K562 (cell line): ENCODE data around the gene WDR47. TPM values are rescaled to one million over a fixed set of nuclear protein-coding genes. Genes with fewer than 3 reads are reported as not detected.

Source experiments
- ATAC-seq: fragments of 200-7000 bp; cut with Tn5 transposase; 3 replicates; pipeline ENCODE4 v1.9.1; 2020; ENCODE audit warnings: moderate library complexity
- BruUV-seq: library from RNA; stranded (reverse); fragments of 400-500 nt; replicated peaks from 2 replicates; lab custom pipeline; 2021; lab: Mats Ljungman, UMichigan
- CTCF ChIA-PET: fragments of 300-600 bp; formaldehyde crosslinking; extraction: SDS; loops from one replicate; lab custom pipeline; 2021; ENCODE audit warnings: low intra/inter-chr PET ratio; lab: Yijun Ruan, JAX
- POLR2A ChIA-PET: fragments of 300-600, 350-650 bp; sonication (Branson Sonifier 250); formaldehyde crosslinking; extraction: SDS; loops from one replicate; lab custom pipeline; 2021; ENCODE audit warnings: antibody characterized with exemption, inconsistent platforms; lab: Yijun Ruan, JAX
- DNase-seq, 4 experiments: peaks; one replicate each; pipeline versions ENCODE4 v3.0.0 to v3.0.0-alpha.2; 2011 to 2018; ENCODE audit warnings: low spot score in 3 of 4, mixed read lengths in 3 of 4; ENCODE audit errors: extremely low read depth in 1 of 4
- FAIRE-seq: peaks from 2 replicates; lab custom pipeline; 2011; peaks lifted over from hg19 to GRCh38; lab: Jason Lieb, UNC
- H2AFZ ChIP-seq: 2 replicates; pipeline ENCODE4 v1.6.0; 2011; ENCODE audit warnings: low read depth, low read length, control low read depth, inconsistent platforms
- H3K27ac ChIP-seq: fragments of 200-600 bp; 3 replicates; pipeline ENCODE4 v1.8.0; 2011; ENCODE audit warnings: low read depth, mild to moderate bottlenecking, control low read depth, inconsistent platforms, low read length, moderate library complexity, mixed read lengths; ENCODE audit errors: extremely low read depth
- H3K27me3 ChIP-seq, 2 experiments: fragments of 300-600 bp in 1 of 2; 2 replicates in 1 of 2; 3 replicates in 1 of 2; pipeline versions ENCODE4 v1.6.0 to v1.8.0; 2011; ENCODE audit warnings: inconsistent platforms in 2 of 2, low read length in 2 of 2, mild to moderate bottlenecking in 1 of 2, mixed read lengths in 1 of 2, moderate library complexity in 1 of 2; ENCODE audit not compliant: control insufficient read depth in 2 of 2, insufficient read depth in 2 of 2
- H3K36me3 ChIP-seq: fragments of 300-600 bp; 3 replicates; pipeline ENCODE4 v1.8.0; 2011; ENCODE audit warnings: mild to moderate bottlenecking, low read length, inconsistent platforms; ENCODE audit not compliant: control insufficient read depth, insufficient read depth
- H3K4me1 ChIP-seq, 2 experiments: fragments of 200-600 bp in 1 of 2; replicated peaks in 1 of 2; 2 replicates in 1 of 2; 3 replicates in 1 of 2; pipeline versions ENCODE4 v1.5.1 to v1.8.0; 2011; ENCODE audit warnings: inconsistent platforms in 2 of 2, low read length in 2 of 2, mild to moderate bottlenecking in 1 of 2, mixed read lengths in 1 of 2, moderate library complexity in 1 of 2; ENCODE audit not compliant: control insufficient read depth in 2 of 2, insufficient read depth in 2 of 2
- H3K4me2 ChIP-seq: 2 replicates; pipeline ENCODE4 v1.6.1; 2011; ENCODE audit warnings: low read length, control low read depth, inconsistent platforms, mixed read lengths; ENCODE audit not compliant: insufficient read depth
- H3K4me3 ChIP-seq: fragments of 200-600 bp; sonication (generic), shearing (Covaris generic); 2 replicates; pipeline ENCODE4 v1.5.1; 2016; ENCODE audit warnings: control low read depth, inconsistent platforms
- H3K79me2 ChIP-seq: fragments of 200-600 bp; 3 replicates; pipeline ENCODE4 v1.8.0; 2011; ENCODE audit warnings: low read length, inconsistent platforms; ENCODE audit not compliant: control insufficient read depth, insufficient read depth
- H3K9ac ChIP-seq, 2 experiments: 2 replicates each; pipeline versions ENCODE4 v1.6.0 to v1.6.1; 2011; ENCODE audit warnings: low read depth in 2 of 2, low read length in 2 of 2, control low read depth in 1 of 2, inconsistent platforms in 1 of 2, mild to moderate bottlenecking in 1 of 2, mixed read lengths in 1 of 2; ENCODE audit not compliant: insufficient read depth in 1 of 2
- H3K9me1 ChIP-seq: one replicate; pipeline ENCODE4 v1.6.0; 2011; ENCODE audit warnings: inconsistent platforms, mild to moderate bottlenecking, low read length, moderate library complexity; ENCODE audit not compliant: control insufficient read depth, insufficient read depth
- H3K9me3 ChIP-seq: replicated peaks from 2 replicates; pipeline ENCODE4 v1.5.1; 2011; ENCODE audit warnings: low read depth, low read length, inconsistent platforms; ENCODE audit not compliant: control insufficient read depth, insufficient read depth
- H4K20me1 ChIP-seq: replicated peaks from 2 replicates; pipeline ENCODE4 v1.6.1; 2011; ENCODE audit warnings: low read length, inconsistent platforms, mixed read lengths; ENCODE audit not compliant: control insufficient read depth, insufficient read depth
- BCLAF1 ChIP-seq, 2 experiments: fragments of 450-650 bp in 1 of 2; IDR thresholded peaks; 2 replicates each; pipeline ENCODE4 v1.6.1; 2011 to 2017; ENCODE audit warnings: low read depth in 2 of 2, antibody characterized with exemption in 1 of 2, borderline replicate concordance in 1 of 2, low read length in 1 of 2, mild to moderate bottlenecking in 1 of 2, mixed read lengths in 1 of 2; ENCODE audit not compliant: control insufficient read depth in 1 of 2
- CLOCK ChIP-seq: fragments of 250-450 bp; sonication (Bioruptor Pico); IDR thresholded peaks from 2 replicates; pipeline ENCODE4 v1.4.0; 2020; ENCODE audit warnings: mild to moderate bottlenecking, moderate library complexity, borderline replicate concordance
- FOXJ3 ChIP-seq: sonication (generic); formaldehyde crosslinking; IDR thresholded peaks from 2 replicates; pipeline ENCODE4 v1.4.0; 2020; ENCODE audit warnings: mild to moderate bottlenecking, missing genetic modification reagents
- HMG20A ChIP-seq: fragments of 450-650 bp; formaldehyde crosslinking; conservative IDR thresholded peaks from 2 replicates; pipeline ENCODE4 v1.4.0; 2020; ENCODE audit warnings: mild to moderate bottlenecking, mixed read lengths
- ZNF212 ChIP-seq: fragments of 450-650 bp; formaldehyde crosslinking; IDR thresholded peaks from 2 replicates; pipeline ENCODE4 v1.4.0; 2020; ENCODE audit warnings: mild to moderate bottlenecking
- ZNF431 ChIP-seq: sonication (generic); formaldehyde crosslinking; IDR thresholded peaks from 2 replicates; pipeline ENCODE4 v1.8.0; 2022; ENCODE audit warnings: mild to moderate bottlenecking, missing genetic modification reagents
- ZNF444 ChIP-seq: fragments of 250-450 bp; sonication (Bioruptor Pico); IDR thresholded peaks from 2 replicates; pipeline ENCODE4 v1.4.0; 2020; ENCODE audit warnings: mild to moderate bottlenecking, moderate library complexity
- WGBS: fragments of 100-300 bp; shearing (Covaris generic); methylation state at CpG from one replicate; pipeline ENCODE4 v1.1.6; 2016; ENCODE audit warnings: low coverage, mixed read lengths; ENCODE audit not compliant: insufficient coverage; ENCODE audit errors: missing lambda C conversion rate; 5-methylcytosine and 5-hydroxymethylcytosine counted together
- in situ Hi-C: fragments of 300-500 bp; cut with MboI; formaldehyde crosslinking; loops from 4 replicates; pipeline ENCODE4 v1.15.0; 2018; ENCODE audit warnings: inconsistent platforms, mixed read lengths
- intact Hi-C: fragments of 100-400 bp; cut with micrococcal nuclease; formaldehyde crosslinking; loops from 2 replicates; pipeline ENCODE4 v1.14.2; 2022
- polyA plus RNA-seq, 8 experiments: library from polyadenylated mRNA; depleted of rRNA in 4 of 8; stranded (reverse) in 5 of 8; unstranded in 3 of 8; fragments of >200 nt; fragmentation: Nextera tagmentation in 2 of 8; fragmentation: Illumina TruSeq in 1 of 8; extraction: Ambion mirVana in 2 of 8; extraction: Trizol in 1 of 8; gene quantifications; 2 replicates each; pipeline versions ENCODE4 v1.2.1 to v1.2.3, GENCODE V29; 2011 to 2014; ENCODE audit warnings: inconsistent platforms in 1 of 8, missing spikeins in 1 of 8
- total RNA-seq, 7 experiments: library from RNA; depleted of rRNA in 6 of 7; stranded (reverse); fragments of >200 nt in 6 of 7; fragmentation: Illumina TruSeq in 2 of 7; extraction: Trizol in 2 of 7; gene quantifications; 2 replicates each; pipeline versions ENCODE4 v1.2.1 to v1.2.3, GENCODE V29; 2011 to 2021; ENCODE audit warnings: low replicate concordance in 1 of 7
- TF ChIP-seq, protein P1 (sequence below): fragments of 250-450 bp; sonication (Bioruptor Pico); IDR thresholded peaks from 2 replicates; pipeline ENCODE4 v1.8.0; 2021; ENCODE audit warnings: borderline replicate concordance, mild to moderate bottlenecking, moderate library complexity; ENCODE audit not compliant: poor library complexity, severe bottlenecking

The WDR47 gene
- total and polyA plus RNA-seq, 9 of the 15 experiments (the other 6 are each of a cell fraction or from before 2014, with no cell fraction given) = 1.3 to 10.1 (median 4.9) TPM

DNA sequence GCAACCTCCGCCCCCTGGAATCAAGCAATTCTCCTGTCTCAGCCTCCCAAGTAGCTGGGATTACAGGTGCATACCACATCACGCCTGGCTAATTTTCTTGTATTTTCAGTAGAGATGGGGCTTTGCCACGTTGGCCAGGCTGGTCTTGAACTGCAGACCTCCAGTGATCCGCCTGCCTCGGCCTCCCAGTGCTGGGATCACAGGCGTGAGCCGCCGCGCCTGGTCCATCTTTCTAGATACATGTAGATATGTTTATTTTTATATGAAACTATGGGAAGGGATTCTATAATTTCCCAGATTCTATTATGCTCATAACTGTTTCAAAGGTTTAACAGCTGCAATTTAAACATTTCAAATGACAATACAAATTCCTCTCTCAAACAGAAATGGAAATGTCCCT, 105.7 kb downstream of the WDR47 start:
- FAIRE-seq (no peak), DNase-seq (no peak), ATAC-seq (no peak)
- no peaks in the 10 kb centered on the region for H3K79me2 ChIP-seq
- H3K4me2 ChIP-seq = no peak overlapping the region
- TF ChIP-seq, protein P1, sequence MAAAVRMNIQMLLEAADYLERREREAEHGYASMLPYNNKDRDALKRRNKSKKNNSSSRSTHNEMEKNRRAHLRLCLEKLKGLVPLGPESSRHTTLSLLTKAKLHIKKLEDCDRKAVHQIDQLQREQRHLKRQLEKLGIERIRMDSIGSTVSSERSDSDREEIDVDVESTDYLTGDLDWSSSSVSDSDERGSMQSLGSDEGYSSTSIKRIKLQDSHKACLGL (CRISPR knock-in tag) = no peak
- no peak for TF ChIP-seq HMG20A (CRISPR knock-in tag)
- TF ChIP-seq ZNF212 (CRISPR knock-in tag) = no peak
- TF ChIP-seq BCLAF1 (IDR thresholded peaks at IDR 0.05; ENCODE audit: borderline replicate concordance in 1 of 2, control insufficient read depth in 1 of 2, low read depth in 2 of 2, low read length in 1 of 2) = no peak
- TF ChIP-seq FOXJ3 (CRISPR knock-in tag) = no peak
- TF ChIP-seq CLOCK (CRISPR knock-in tag) = no peak
- no peak for TF ChIP-seq ZNF431
- TF ChIP-seq ZNF444 (CRISPR knock-in tag) = no peak
- no peaks in the 10 kb centered on the region for H3K4me1 ChIP-seq
- CTCF ChIA-PET = no interaction called here
- no peak overlapping the region for H3K27ac ChIP-seq
- no peak overlapping the region for H3K4me3 ChIP-seq
- H3K27me3 ChIP-seq = no peaks in the 10 kb centered on the region
- in situ Hi-C loops = no loop called here
- H3K9me3 ChIP-seq = no peaks in the 10 kb centered on the region
- whole genome bisulfite sequencing = 97% methylated on average over 9 of the region's 9 CpGs
- no peaks in the 10 kb centered on the region for H3K9me1 ChIP-seq
- H3K36me3 ChIP-seq = peaks cover 93% of the 10 kb centered on the region
- intact Hi-C loops = no loop called here
- no peak overlapping the region for H2AFZ ChIP-seq
- POLR2A ChIA-PET = interaction anchor here (0.6 to 2.2 kb wide), 2 partner anchors 16 to 385 kb away, joined by 3 to 5 read pairs; no protein-coding TSS in a partner anchor
- no TSS peak for BruUV-seq
- H3K9ac ChIP-seq = no peak overlapping the region
- no peaks in the 10 kb centered on the region for H4K20me1 ChIP-seq
